Hepatocyte (in vitro differentiated cells): ENCODE results near the gene DENND2D. TPM values are rescaled to one million over a fixed set of nuclear protein-coding genes. Genes with fewer than 3 reads are reported as not detected.

Source experiments
- DNase-seq: peaks from one replicate; pipeline ENCODE4 v3.0.0-alpha.2; 2016; ENCODE audit warnings: low spot score
- H2AFZ ChIP-seq: fragments of 200-600 bp; sonication (generic); 2 replicates; pipeline ENCODE4 v1.6.0; 2016; ENCODE audit warnings: antibody characterized with exemption, mild to moderate bottlenecking
- H3K27ac ChIP-seq: fragments of 200-600 bp; sonication (generic); 2 replicates; pipeline ENCODE4 v1.5.1; 2016; ENCODE audit warnings: mild to moderate bottlenecking
- H3K27me3 ChIP-seq: fragments of 200-600 bp; sonication (generic); 2 replicates; pipeline ENCODE4 v1.6.1; 2016
- H3K36me3 ChIP-seq: fragments of 200-600 bp; sonication (generic); replicated peaks from 2 replicates; pipeline ENCODE4 v1.5.1; 2016; ENCODE audit warnings: low read depth; ENCODE audit not compliant: insufficient read depth
- H3K4me1 ChIP-seq: fragments of 200-600 bp; sonication (generic); 2 replicates; pipeline ENCODE4 v1.5.1; 2016; ENCODE audit warnings: mild to moderate bottlenecking, moderate library complexity; ENCODE audit not compliant: insufficient read depth
- H3K4me2 ChIP-seq: fragments of 200-600 bp; sonication (generic); 2 replicates; pipeline ENCODE4 v1.6.0; 2016
- H3K4me3 ChIP-seq: fragments of 200-600 bp; sonication (generic); 2 replicates; pipeline ENCODE4 v1.5.1; 2016; ENCODE audit warnings: mild to moderate bottlenecking
- H3K79me2 ChIP-seq: fragments of 200-600 bp; sonication (generic); 2 replicates; pipeline ENCODE4 v1.6.0; 2017; ENCODE audit warnings: mild to moderate bottlenecking
- H3K9me2 ChIP-seq: fragments of 200-600 bp; sonication (generic); replicated peaks from 2 replicates; pipeline ENCODE4 v1.6.0; 2017; ENCODE audit warnings: mild to moderate bottlenecking; ENCODE audit not compliant: insufficient read depth
- H3K9me3 ChIP-seq: fragments of 200-600 bp; sonication (generic); 2 replicates; pipeline ENCODE4 v1.5.1; 2016; ENCODE audit warnings: low read depth, mild to moderate bottlenecking
- H4K20me1 ChIP-seq: fragments of 200-600 bp; sonication (generic); 2 replicates; pipeline ENCODE4 v1.6.0; 2016; ENCODE audit warnings: mild to moderate bottlenecking; ENCODE audit not compliant: insufficient read depth, poor library complexity, severe bottlenecking
- CTCF ChIP-seq: fragments of 200-600 bp; sonication (generic); IDR thresholded peaks from 2 replicates; pipeline ENCODE4 v1.5.1; 2016; ENCODE audit warnings: antibody characterized with exemption, mild to moderate bottlenecking; ENCODE audit not compliant: poor library complexity
- EZH2 ChIP-seq: fragments of 200-600 bp; sonication (generic); IDR thresholded peaks from 2 replicates; pipeline ENCODE4 v1.6.1; 2016; ENCODE audit warnings: antibody characterized with exemption, mild to moderate bottlenecking, borderline replicate concordance
- EZH2phosphoT487 ChIP-seq: fragments of 200-600 bp; sonication (generic); IDR thresholded peaks from one replicate; pipeline ENCODE4 v1.6.1; 2018; ENCODE audit warnings: antibody characterized with exemption, mild to moderate bottlenecking, low read depth, moderate library complexity; ENCODE audit not compliant: unreplicated experiment, severe bottlenecking
- WGBS: methylation state at CpG from one replicate; pipeline ENCODE4 v1.1.6; 2016; ENCODE audit warnings: low lambda C conversion rate; ENCODE audit errors: missing lambda C conversion rate; 5-methylcytosine and 5-hydroxymethylcytosine counted together
- polyA plus RNA-seq: library from polyadenylated mRNA; unstranded; fragments of >200 nt; fragmentation: Nextera tagmentation; extraction: Ambion mirVana; gene quantifications from 2 replicates; pipeline ENCODE4 v1.2.1, GENCODE V29; 2016
- total RNA-seq: library from RNA; depleted of rRNA; stranded (reverse); fragments of >200 nt; gene quantifications from 2 replicates; pipeline ENCODE4 v1.2.3, GENCODE V29; 2014

DENND2D gene
- total and polyA plus RNA-seq, 2 experiments from 2014 or later, result 7.6 to 8.3 TPM

DNA sequence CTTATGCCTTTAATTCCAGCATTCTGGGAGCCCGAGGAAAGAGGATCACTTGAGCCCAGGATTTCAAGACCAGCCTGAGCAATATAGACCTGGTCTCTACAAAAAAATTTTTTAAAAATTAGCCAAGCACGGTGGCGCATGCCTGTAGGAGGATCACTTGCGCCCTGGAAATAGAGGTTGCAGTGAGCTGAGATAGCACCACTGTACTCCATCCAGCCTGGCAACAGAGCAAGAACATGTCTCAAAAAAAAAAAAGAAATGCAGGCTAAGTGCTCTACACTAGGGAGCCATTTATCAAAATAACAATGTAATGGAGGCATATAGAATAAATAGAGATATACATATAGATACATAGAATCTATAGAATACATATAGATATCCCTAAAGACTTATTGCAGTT lies 37.1 kb downstream of the DENND2D start:
- no peaks in the 10 kb centered on the region for H3K36me3 ChIP-seq
- H3K27me3 ChIP-seq, result no peaks in the 10 kb centered on the region
- no peaks in the 10 kb centered on the region for H4K20me1 ChIP-seq
- H3K27ac ChIP-seq, result no peak overlapping the region
- no peak overlapping the region for H2AFZ ChIP-seq
- H3K4me3 ChIP-seq, result no peak overlapping the region
- H3K4me2 ChIP-seq, result no peak overlapping the region
- H3K9me2 ChIP-seq, result no peaks in the 10 kb centered on the region
- H3K4me1 ChIP-seq, result peaks cover 10% of the 10 kb centered on the region
- H3K79me2 ChIP-seq, result peaks cover 15% of the 10 kb centered on the region
- WGBS, result 83% methylated on average over 4 of the region's 4 CpGs
- H3K9me3 ChIP-seq, result no peaks in the 10 kb centered on the region
- no peak for TF ChIP-seq EZH2
- no peak for TF ChIP-seq CTCF
- no peak for TF ChIP-seq EZH2phosphoT487
- no peak for DNase-seq

GRCh38 chr1:111162488-111162880 lies 38.0 kb downstream of the DENND2D start:
- Histone ChIP-seq H4K20me1 (no peaks in the 10 kb centered on the region), H3K4me2 (no peak overlapping the region)

DNA sequence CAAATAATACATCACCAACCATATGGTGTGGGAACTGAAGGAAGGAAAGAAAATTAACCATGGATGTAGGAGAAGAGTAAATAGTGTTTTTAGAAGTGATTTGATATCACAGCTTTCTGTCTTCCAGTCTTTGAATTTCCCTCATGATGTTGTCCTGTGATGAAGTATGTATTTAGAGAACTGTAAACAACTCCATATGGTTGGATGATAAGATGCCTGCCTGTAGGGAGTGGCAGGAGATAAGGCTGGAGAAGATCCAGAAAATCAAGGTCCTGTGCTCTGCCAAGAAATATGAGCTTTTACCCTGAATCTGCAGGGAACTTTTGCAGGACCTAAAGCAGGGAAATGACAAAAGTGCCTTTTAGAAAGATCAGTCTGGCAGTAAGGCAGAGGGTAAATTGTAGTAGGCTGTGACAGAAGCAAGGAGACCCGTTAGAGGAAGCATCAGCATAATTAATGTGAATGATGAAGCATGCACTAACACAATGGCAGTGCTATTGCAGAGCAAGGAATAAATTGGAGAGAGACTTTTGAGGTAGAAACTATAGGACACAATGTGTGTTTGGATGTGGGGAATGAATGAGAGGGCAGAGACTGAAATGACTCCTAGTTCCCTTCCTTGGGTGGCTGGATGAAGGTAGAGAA lies 38.5 kb downstream of the DENND2D start:
- Histone ChIP-seq H3K27ac (no peak overlapping the region), H3K4me2 (no peak overlapping the region), H3K9me2 (no peaks in the 10 kb centered on the region), H3K9me3 (no peaks in the 10 kb centered on the region), H3K27me3 (no peaks in the 10 kb centered on the region), H3K36me3 (no peaks in the 10 kb centered on the region), H3K79me2 (peaks cover 22% of the 10 kb centered on the region), H3K4me3 (no peak overlapping the region), H3K4me1 (peaks cover 10% of the 10 kb centered on the region), H4K20me1 (no peaks in the 10 kb centered on the region), H2AFZ (no peak overlapping the region)
- no peak for DNase-seq
- WGBS, result 65% methylated on average over 1 of the region's 1 CpG
- TF ChIP-seq EZH2phosphoT487 (no peak), EZH2 (no peak), CTCF (no peak)

More at GRCh38 chr1:111162488-111162880, 38.0 kb downstream of the DENND2D start:
- Histone ChIP-seq H3K9me2 (no peaks in the 10 kb centered on the region), H3K27me3 (no peaks in the 10 kb centered on the region), H3K4me3 (no peak overlapping the region), H3K79me2 (peaks cover 20% of the 10 kb centered on the region), H3K27ac (no peak overlapping the region), H3K4me1 (peaks cover 10% of the 10 kb centered on the region), H2AFZ (no peak overlapping the region), H3K9me3 (no peaks in the 10 kb centered on the region), H3K36me3 (no peaks in the 10 kb centered on the region)
- no peak for DNase-seq
- WGBS, result 91% methylated on average over 2 of the region's 2 CpGs
- TF ChIP-seq EZH2, result no peak
- TF ChIP-seq EZH2phosphoT487, result no peak
- no peak for TF ChIP-seq CTCF
